Mesodermal cell (in vitro differentiated cells): ENCODE measurements around the gene ITGB6.
"Not testable (repeated sequence)": the region's sequence is repeated elsewhere in the genome, so short reads cannot be mapped to it uniquely, and the experiment has no call there.

ENCODE experiments used
- H3K27ac ChIP-seq: 2 replicates; pipeline ENCODE4 v1.7.0; 2013; ENCODE audit warnings: mild to moderate bottlenecking, low read depth, low read length, moderate library complexity; ENCODE audit not compliant: severe bottlenecking
- H3K36me3 ChIP-seq: 2 replicates; pipeline ENCODE4 v1.7.1; 2013; ENCODE audit warnings: mild to moderate bottlenecking, low read length, moderate library complexity; ENCODE audit not compliant: control insufficient read depth, insufficient read depth
- H3K4me1 ChIP-seq: one replicate; pipeline ENCODE4 v1.7.1; 2013; ENCODE audit warnings: mild to moderate bottlenecking, low read length; ENCODE audit not compliant: insufficient read depth, control insufficient read depth, poor library complexity, severe bottlenecking
- H3K4me3 ChIP-seq: 2 replicates; pipeline ENCODE4 v1.7.0; 2013; ENCODE audit warnings: low read length, control low read depth, mild to moderate bottlenecking; ENCODE audit not compliant: insufficient read depth, poor library complexity, severe bottlenecking; ENCODE audit errors: extremely low read depth
- H3K9me3 ChIP-seq: 2 replicates; pipeline ENCODE4 v1.7.1; 2013; ENCODE audit warnings: mild to moderate bottlenecking, low read length, moderate library complexity; ENCODE audit not compliant: control insufficient read depth
- WGBS, 2 experiments: methylation state at CpG; one replicate each; pipeline ENCODE4 v1.1.5; 2013; ENCODE audit warnings: missing lambda C conversion rate in 2 of 2; ENCODE audit not compliant: insufficient coverage in 2 of 2; 5-methylcytosine and 5-hydroxymethylcytosine counted together

The ITGB6 gene

GRCh38 chr2:160205505-160205904 is 5.4 kb upstream of the ITGB6 start:
- peak overlapping the region; percentile 80 for H3K27ac ChIP-seq
- 71 to 90% methylated on average over 5 to 6 of the region's 7 CpGs for WGBS, 2 experiments
- H3K4me3 ChIP-seq: no peak overlapping the region
- no peaks in the 10 kb centered on the region for H3K36me3 ChIP-seq
- peaks cover 71% of the 10 kb centered on the region for H3K4me1 ChIP-seq
- peaks cover 7% of the 10 kb centered on the region for H3K9me3 ChIP-seq

GRCh38 chr2:160203422-160203821 is 3.4 kb upstream of the ITGB6 start:
- peaks cover 55% of the 10 kb centered on the region for H3K4me1 ChIP-seq
- H3K36me3 ChIP-seq: no peaks in the 10 kb centered on the region
- 64 to 67% methylated on average over 3 of the region's 3 CpGs for WGBS, 2 experiments
- no peak overlapping the region for H3K27ac ChIP-seq
- H3K9me3 ChIP-seq: peaks cover 7% of the 10 kb centered on the region
- no peak overlapping the region for H3K4me3 ChIP-seq

GRCh38 chr2:160203007-160203406 is 2.9 kb upstream of the ITGB6 start:
- peaks cover 7% of the 10 kb centered on the region for H3K9me3 ChIP-seq
- no peak overlapping the region for H3K4me3 ChIP-seq
- H3K4me1 ChIP-seq: peaks cover 52% of the 10 kb centered on the region
- no peak overlapping the region for H3K27ac ChIP-seq
- 100% methylated on average over 1 of the region's 1 CpG for WGBS, 2 experiments
- no peaks in the 10 kb centered on the region for H3K36me3 ChIP-seq

- Histone ChIP-seq H3K27ac (peak overlapping the region; percentile 52), H3K36me3 (no peaks in the 10 kb centered on the region), H3K4me1 (peaks cover 44% of the 10 kb centered on the region), H3K4me3 (no peak overlapping the region), H3K9me3 (peaks cover 7% of the 10 kb centered on the region)
- 60 to 97% methylated on average over 1 to 2 of the region's 2 CpGs for WGBS, 2 experiments
These were observed 1.9 kb upstream of the ITGB6 start for GRCh38 chr2:160201849-160202539.

GRCh38 chr2:160200921-160201320 is 849 bp upstream of the ITGB6 start:
- H3K4me1 ChIP-seq: peaks cover 42% of the 10 kb centered on the region
- H3K36me3 ChIP-seq: no peaks in the 10 kb centered on the region
- H3K4me3 ChIP-seq: no peak overlapping the region
- H3K27ac ChIP-seq: no peak overlapping the region
- 93 to 100% methylated on average over 2 of the region's 3 CpGs for WGBS, 2 experiments
- no peaks in the 10 kb centered on the region for H3K9me3 ChIP-seq

- Histone ChIP-seq H3K36me3 (no peaks in the 10 kb centered on the region), H3K27ac (no peak overlapping the region), H3K4me3 (no peak overlapping the region), H3K9me3 (no peaks in the 10 kb centered on the region), H3K4me1 (peaks cover 27% of the 10 kb centered on the region)
- whole genome bisulfite sequencing, 2 experiments: no CpG with 5 or more reads among the region's 1 CpG
These were observed 1.0 kb downstream of the ITGB6 start for GRCh38 chr2:160199053-160199452.

- Histone ChIP-seq H3K36me3 (no peaks in the 10 kb centered on the region), H3K27ac (no peak overlapping the region), H3K4me3 (no peak overlapping the region), H3K4me1 (peaks cover 14% of the 10 kb centered on the region), H3K9me3 (no peaks in the 10 kb centered on the region)
- 40 to 84% methylated on average over 1 to 2 of the region's 2 CpGs for WGBS, 2 experiments
These were observed 2.5 kb downstream of the ITGB6 start for GRCh38 chr2:160197587-160197986.

- Histone ChIP-seq H3K36me3 (no peaks in the 10 kb centered on the region), H3K4me1 (no peaks in the 10 kb centered on the region), H3K9me3 (no peaks in the 10 kb centered on the region), H3K4me3 (no peak overlapping the region), H3K27ac (no peak overlapping the region)
- 91 to 96% methylated on average over 3 to 4 of the region's 5 CpGs for WGBS, 2 experiments
These were observed 5.1 kb downstream of the ITGB6 start for GRCh38 chr2:160194946-160195345.

GRCh38 chr2:160194351-160194750 is 5.7 kb downstream of the ITGB6 start:
- Histone ChIP-seq H3K4me1 (no peaks in the 10 kb centered on the region), H3K36me3 (no peaks in the 10 kb centered on the region), H3K4me3 (no peak overlapping the region), H3K27ac (no peak overlapping the region), H3K9me3 (no peaks in the 10 kb centered on the region)
- 83% methylated on average over 1 of the region's 2 CpGs; no CpG with 5 or more reads in 1 of the 2 experiments for WGBS, 2 experiments

GRCh38 chr2:160181146-160181836 is 18.8 kb downstream of the ITGB6 start:
- H3K4me3 ChIP-seq: not testable (repeated sequence)
- WGBS, 2 experiments: 47 to 54% methylated on average over 7 to 9 of the region's 11 CpGs

GRCh38 chr2:160180690-160181089 is 19.4 kb downstream of the ITGB6 start:
- H3K4me1 ChIP-seq, H3K36me3 ChIP-seq, H3K9me3 ChIP-seq, H3K4me3 ChIP-seq: not testable (repeated sequence)
- WGBS, 2 experiments: 88 to 94% methylated on average over 7 of the region's 7 CpGs
- H3K27ac ChIP-seq: peak overlapping the region; percentile 82

More at GRCh38 chr2:160181146-160181836, 18.8 kb downstream of the ITGB6 start:
- H3K4me1 ChIP-seq, H3K9me3 ChIP-seq, H3K36me3 ChIP-seq: not testable (repeated sequence)
- peak overlapping the region; percentile 82 for H3K27ac ChIP-seq
